ENCODE results near the gene ADARB2. TPM values are rescaled to one million over a fixed set of nuclear protein-coding genes. Genes with fewer than 3 reads are reported as not detected.
A peak's percentile ranks its signal among the peaks of the same experiment; 100 is the strongest.
"Not testable (repeated sequence)": the region's sequence is repeated elsewhere in the genome, so short reads cannot be mapped to it uniquely, and the experiment has no call there.

Gene ADARB2
- total RNA-seq, 6 donors from 2014 or later: 0.69 to 5.2 (median 1.8) TPM

DNA sequence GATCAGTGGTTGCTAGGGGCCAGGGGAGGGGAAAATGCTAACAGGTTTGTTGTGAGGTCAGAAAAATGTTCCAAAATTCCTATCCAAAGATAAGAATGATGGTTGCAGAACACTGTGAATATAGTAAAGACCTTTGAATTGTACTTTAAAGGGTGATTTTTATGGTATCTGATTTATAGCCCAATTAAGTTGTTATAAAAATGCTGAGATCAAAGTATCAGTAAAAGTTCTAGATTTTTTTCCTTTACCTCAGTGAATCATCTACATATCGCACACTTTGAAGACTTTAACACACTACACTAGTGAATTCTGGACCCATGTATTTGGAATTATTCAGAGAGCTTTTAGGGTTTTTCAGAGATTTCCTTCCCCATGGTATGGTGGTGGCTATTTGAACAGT is 405.8 kb downstream of the ADARB2 start:
- Histone ChIP-seq H3K36me3 (no peaks in the 10 kb centered on the region), H3K4me3 (no peak overlapping the region), H3K27me3 (no peaks in the 10 kb centered on the region), H3K4me1 (no peaks in the 10 kb centered on the region), H3K27ac (no peak overlapping the region), H3K9me3 (no peaks in the 10 kb centered on the region)
- 97 to 100% methylated on average over 1 of the region's 1 CpG for WGBS, 2 donors
- DNase-seq (no peak), ATAC-seq (ENCODE audit: low FRiP score in 2 of 2) (no peak)
- no peak for TF ChIP-seq POLR2AphosphoS5 (IDR thresholded peaks at IDR 0.05)
- TF ChIP-seq EP300 (IDR thresholded peaks at IDR 0.05): no peak
- TF ChIP-seq, protein P1, sequence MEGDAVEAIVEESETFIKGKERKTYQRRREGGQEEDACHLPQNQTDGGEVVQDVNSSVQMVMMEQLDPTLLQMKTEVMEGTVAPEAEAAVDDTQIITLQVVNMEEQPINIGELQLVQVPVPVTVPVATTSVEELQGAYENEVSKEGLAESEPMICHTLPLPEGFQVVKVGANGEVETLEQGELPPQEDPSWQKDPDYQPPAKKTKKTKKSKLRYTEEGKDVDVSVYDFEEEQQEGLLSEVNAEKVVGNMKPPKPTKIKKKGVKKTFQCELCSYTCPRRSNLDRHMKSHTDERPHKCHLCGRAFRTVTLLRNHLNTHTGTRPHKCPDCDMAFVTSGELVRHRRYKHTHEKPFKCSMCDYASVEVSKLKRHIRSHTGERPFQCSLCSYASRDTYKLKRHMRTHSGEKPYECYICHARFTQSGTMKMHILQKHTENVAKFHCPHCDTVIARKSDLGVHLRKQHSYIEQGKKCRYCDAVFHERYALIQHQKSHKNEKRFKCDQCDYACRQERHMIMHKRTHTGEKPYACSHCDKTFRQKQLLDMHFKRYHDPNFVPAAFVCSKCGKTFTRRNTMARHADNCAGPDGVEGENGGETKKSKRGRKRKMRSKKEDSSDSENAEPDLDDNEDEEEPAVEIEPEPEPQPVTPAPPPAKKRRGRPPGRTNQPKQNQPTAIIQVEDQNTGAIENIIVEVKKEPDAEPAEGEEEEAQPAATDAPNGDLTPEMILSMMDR (IDR thresholded peaks at IDR 0.05): no peak
- no peak for TF ChIP-seq POLR2A (IDR thresholded peaks at IDR 0.05)

DNA sequence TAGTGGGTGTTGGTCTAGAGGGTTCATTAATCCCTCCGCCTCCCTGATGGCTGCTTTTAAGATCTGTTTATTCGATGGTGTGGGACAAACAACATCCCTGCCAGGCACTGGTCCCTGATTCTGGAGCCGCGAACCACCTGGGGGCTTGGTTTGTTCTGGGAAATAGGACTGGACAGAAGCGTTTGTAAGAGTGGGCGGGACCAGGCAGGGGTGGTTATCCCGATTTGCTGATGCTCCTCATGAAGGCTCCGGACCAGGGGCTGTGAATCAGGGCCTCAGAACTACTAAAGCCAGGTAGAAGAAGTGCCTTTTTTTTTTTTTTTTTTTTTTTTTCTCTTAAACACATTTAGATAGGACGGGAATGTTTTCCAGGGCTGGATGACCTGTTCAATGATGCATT is 407.7 kb downstream of the ADARB2 start:
- 91 to 92% methylated on average over 9 of the region's 9 CpGs for WGBS, 2 donors
- TF ChIP-seq EP300 (IDR thresholded peaks at IDR 0.05) (no peak), POLR2A (IDR thresholded peaks at IDR 0.05) (no peak), POLR2AphosphoS5 (IDR thresholded peaks at IDR 0.05) (no peak)
- TF ChIP-seq, protein P1 (IDR thresholded peaks at IDR 0.05): no peak

GRCh38 chr10:1328981-1329614 is 408.2 kb downstream of the ADARB2 start:
- H3K36me3 ChIP-seq: no peaks in the 10 kb centered on the region
- 86 to 93% methylated on average over 5 of the region's 5 CpGs for WGBS, 2 donors
- H3K4me1 ChIP-seq: no peaks in the 10 kb centered on the region
- H3K9me3 ChIP-seq: no peaks in the 10 kb centered on the region
- H3K27ac ChIP-seq: no peak overlapping the region
- no peaks in the 10 kb centered on the region for H3K27me3 ChIP-seq
- TF ChIP-seq POLR2AphosphoS5 (IDR thresholded peaks at IDR 0.05) (no peak), POLR2A (IDR thresholded peaks at IDR 0.05) (no peak)
- no peak for DNase-seq
- no peak for ATAC-seq (ENCODE audit: low FRiP score in 2 of 2)
- H3K4me3 ChIP-seq: no peak overlapping the region

More for the DNA sequence above, 407.7 kb downstream of the ADARB2 start:
- Histone ChIP-seq H3K27me3 (no peaks in the 10 kb centered on the region), H3K4me1 (no peaks in the 10 kb centered on the region), H3K9me3 (no peaks in the 10 kb centered on the region), H3K4me3 (no peak overlapping the region), H3K36me3 (no peaks in the 10 kb centered on the region), H3K27ac (no peak overlapping the region)
- DNase-seq (no peak), ATAC-seq (ENCODE audit: low FRiP score in 2 of 2) (no peak)

GRCh38 chr10:1328161-1328823 is 409.0 kb downstream of the ADARB2 start:
- no peaks in the 10 kb centered on the region for H3K9me3 ChIP-seq
- no peaks in the 10 kb centered on the region for H3K36me3 ChIP-seq
- H3K27ac ChIP-seq: no peak overlapping the region
- H3K4me1 ChIP-seq: no peaks in the 10 kb centered on the region
- 65 to 68% methylated on average over 15 of the region's 15 CpGs for WGBS, 2 donors
- no peak for TF ChIP-seq POLR2AphosphoS5 (IDR thresholded peaks at IDR 0.05)
- TF ChIP-seq, protein P1 (IDR thresholded peaks at IDR 0.05): no peak
- TF ChIP-seq POLR2A (IDR thresholded peaks at IDR 0.05): no peak
- no peak for TF ChIP-seq EP300 (IDR thresholded peaks at IDR 0.05)
- ATAC-seq (ENCODE audit: low FRiP score in 2 of 2): no peak
- no peak for DNase-seq
- H3K4me3 ChIP-seq: no peak overlapping the region
- no peaks in the 10 kb centered on the region for H3K27me3 ChIP-seq

GRCh38 chr10:1327759-1328158 is 409.6 kb downstream of the ADARB2 start:
- 82 to 94% methylated on average over 13 to 15 of the region's 15 CpGs for WGBS, 2 donors
- TF ChIP-seq, protein P1 (IDR thresholded peaks at IDR 0.05): no peak
- TF ChIP-seq POLR2AphosphoS5 (IDR thresholded peaks at IDR 0.05): no peak
- TF ChIP-seq POLR2A (IDR thresholded peaks at IDR 0.05): no peak
- no peak for TF ChIP-seq EP300 (IDR thresholded peaks at IDR 0.05)
- Histone ChIP-seq H3K36me3 (no peaks in the 10 kb centered on the region), H3K4me3 (no peak overlapping the region), H3K27ac (no peak overlapping the region), H3K27me3 (no peaks in the 10 kb centered on the region), H3K4me1 (no peaks in the 10 kb centered on the region), H3K9me3 (no peaks in the 10 kb centered on the region)
- DNase-seq (no peak), ATAC-seq (ENCODE audit: low FRiP score in 2 of 2) (peak in 1 of 2 donors; percentile 53)

- not testable (repeated sequence) for H3K4me3 ChIP-seq; H3K27me3 ChIP-seq; H3K36me3 ChIP-seq; DNase-seq; H3K27ac ChIP-seq; H3K4me1 ChIP-seq; H3K9me3 ChIP-seq; ATAC-seq (ENCODE audit: low FRiP score in 2 of 2)
- WGBS, 2 donors: 77 to 89% methylated on average over 16 to 19 of the region's 20 CpGs
These were observed 410.8 kb downstream of the ADARB2 start for GRCh38 chr10:1326514-1326913.
